GM21786 (cell line): Measurements from ENCODE around the gene FANK1.

Source experiments
- ATAC-seq: cut with Tn5 transposase; IDR thresholded peaks from one replicate; pipeline ENCODE4 v1.9.1; 2021; ENCODE audit not compliant: unreplicated experiment

The FANK1 gene

GRCh38 chr10:125896088-125896934 is at the start of gene FANK1:
TSS of gene FANK1 (plus strand) at chr10:125896564. CDS start at chr10:125896643, 79 bp downstream.
- peak; percentile 86 for ATAC-seq

- peak; percentile 56 for ATAC-seq
Measured at GRCh38 chr10:125846894-125847293, 49.5 kb upstream of the FANK1 start.

GRCh38 chr10:125848371-125848770 is 48.0 kb upstream of the FANK1 start:
- no peak for ATAC-seq

GRCh38 chr10:125848857-125849256 is 47.5 kb upstream of the FANK1 start:
- ATAC-seq = no peak

- ATAC-seq = no peak
Measured at GRCh38 chr10:125849448-125849847, 46.9 kb upstream of the FANK1 start.

GRCh38 chr10:125850766-125851731 is 45.3 kb upstream of the FANK1 start:
- no peak for ATAC-seq

GRCh38 chr10:125852487-125852886 is 43.9 kb upstream of the FANK1 start:
- no peak for ATAC-seq

GRCh38 chr10:125857185-125857760 is 39.1 kb upstream of the FANK1 start:
- ATAC-seq = no peak

- no peak for ATAC-seq
Measured at GRCh38 chr10:125859128-125859817, 37.1 kb upstream of the FANK1 start.

GRCh38 chr10:125865120-125865519 is 31.2 kb upstream of the FANK1 start:
- ATAC-seq = no peak

- no peak for ATAC-seq
Measured at GRCh38 chr10:125866421-125867029, 29.8 kb upstream of the FANK1 start.

GRCh38 chr10:125868372-125868975 is 27.9 kb upstream of the FANK1 start:
- ATAC-seq = peak; percentile 61

GRCh38 chr10:125871338-125871737 is 25.0 kb upstream of the FANK1 start:
- no peak for ATAC-seq

- ATAC-seq = no peak
Measured at GRCh38 chr10:125878957-125879835, 17.2 kb upstream of the FANK1 start.

GRCh38 chr10:125880719-125881118 is 15.6 kb upstream of the FANK1 start:
- no peak for ATAC-seq

- ATAC-seq = no peak
Measured at GRCh38 chr10:125881192-125881591, 15.2 kb upstream of the FANK1 start, which contains the start of gene DHX32. TSS of gene DHX32 (minus strand) at chr10:125881292. CDS start at chr10:125880824, 468 bp downstream.

- ATAC-seq = no peak
Measured at GRCh38 chr10:125882596-125882995, 13.8 kb upstream of the FANK1 start.

- no peak for ATAC-seq
Measured at GRCh38 chr10:125883211-125883610, 13.2 kb upstream of the FANK1 start.
